ENCODE data around the gene PARG. TPM values are rescaled to one million over a fixed set of nuclear protein-coding genes. Genes with fewer than 3 reads are reported as not detected.
"Not testable (repeated sequence)": the region's sequence is repeated elsewhere in the genome, so short reads cannot be mapped to it uniquely, and the experiment has no call there.

PARG gene
- total RNA-seq, 2 experiments from 2014 or later = 26.7 to 30.0 TPM

- TF ChIP-seq, protein P1, sequence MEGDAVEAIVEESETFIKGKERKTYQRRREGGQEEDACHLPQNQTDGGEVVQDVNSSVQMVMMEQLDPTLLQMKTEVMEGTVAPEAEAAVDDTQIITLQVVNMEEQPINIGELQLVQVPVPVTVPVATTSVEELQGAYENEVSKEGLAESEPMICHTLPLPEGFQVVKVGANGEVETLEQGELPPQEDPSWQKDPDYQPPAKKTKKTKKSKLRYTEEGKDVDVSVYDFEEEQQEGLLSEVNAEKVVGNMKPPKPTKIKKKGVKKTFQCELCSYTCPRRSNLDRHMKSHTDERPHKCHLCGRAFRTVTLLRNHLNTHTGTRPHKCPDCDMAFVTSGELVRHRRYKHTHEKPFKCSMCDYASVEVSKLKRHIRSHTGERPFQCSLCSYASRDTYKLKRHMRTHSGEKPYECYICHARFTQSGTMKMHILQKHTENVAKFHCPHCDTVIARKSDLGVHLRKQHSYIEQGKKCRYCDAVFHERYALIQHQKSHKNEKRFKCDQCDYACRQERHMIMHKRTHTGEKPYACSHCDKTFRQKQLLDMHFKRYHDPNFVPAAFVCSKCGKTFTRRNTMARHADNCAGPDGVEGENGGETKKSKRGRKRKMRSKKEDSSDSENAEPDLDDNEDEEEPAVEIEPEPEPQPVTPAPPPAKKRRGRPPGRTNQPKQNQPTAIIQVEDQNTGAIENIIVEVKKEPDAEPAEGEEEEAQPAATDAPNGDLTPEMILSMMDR (IDR thresholded peaks at IDR 0.05) = no peak
- no peaks in the 10 kb centered on the region for H3K36me3 Mint-ChIP-seq (ENCODE audit: low read depth)
- peaks cover 5% of the 10 kb centered on the region for H3K27me3 Mint-ChIP-seq
- ChIA-PET POLR2A (no interaction called here), CTCF (no interaction called here)
- H3K4me3 Mint-ChIP-seq = no peak overlapping the region
- H3K9me3 Mint-ChIP-seq = no peaks in the 10 kb centered on the region
- H3K4me1 Mint-ChIP-seq (ENCODE audit: low read depth) = no peaks in the 10 kb centered on the region
- intact Hi-C loops (cut with micrococcal nuclease) = no loop called here
- ATAC-seq = no peak
- DNase-seq = no peak
- H3K27ac Mint-ChIP-seq = no peak overlapping the region
These were observed 163.6 kb downstream of the PARG start for GRCh38 chr10:49778197-49778596.

DNA sequence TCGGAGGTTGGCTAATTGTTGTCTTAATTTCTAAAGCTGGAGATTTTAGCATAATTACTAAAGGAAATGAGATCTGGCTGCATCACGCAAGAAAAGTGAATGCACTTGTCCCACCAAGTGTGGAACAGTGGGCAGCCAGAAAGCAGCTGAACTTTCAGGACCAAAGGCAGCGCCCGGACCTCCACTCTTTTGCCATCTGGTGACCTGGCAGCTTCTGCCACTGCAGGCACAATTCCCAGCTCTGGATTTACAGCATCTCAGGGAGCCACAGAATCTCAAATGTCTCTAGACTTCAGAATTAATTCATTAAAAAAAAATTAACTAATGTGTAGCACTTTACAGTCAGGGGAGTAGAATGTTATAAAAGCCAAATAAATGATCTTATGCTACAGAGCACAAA, 165.0 kb downstream of the PARG start:
- ChIA-PET POLR2A (no interaction called here), CTCF (no interaction called here)
- TF ChIP-seq, protein P1 (IDR thresholded peaks at IDR 0.05) = no peak
- no peaks in the 10 kb centered on the region for H3K4me1 Mint-ChIP-seq (ENCODE audit: low read depth)
- H3K36me3 Mint-ChIP-seq (ENCODE audit: low read depth) = no peaks in the 10 kb centered on the region
- no peak overlapping the region for H3K27ac Mint-ChIP-seq
- DNase-seq = no peak
- peaks cover 10% of the 10 kb centered on the region for H3K27me3 Mint-ChIP-seq
- H3K4me3 Mint-ChIP-seq = no peak overlapping the region
- intact Hi-C loops (cut with micrococcal nuclease) = no loop called here
- ATAC-seq = no peak
- no peaks in the 10 kb centered on the region for H3K9me3 Mint-ChIP-seq

DNA sequence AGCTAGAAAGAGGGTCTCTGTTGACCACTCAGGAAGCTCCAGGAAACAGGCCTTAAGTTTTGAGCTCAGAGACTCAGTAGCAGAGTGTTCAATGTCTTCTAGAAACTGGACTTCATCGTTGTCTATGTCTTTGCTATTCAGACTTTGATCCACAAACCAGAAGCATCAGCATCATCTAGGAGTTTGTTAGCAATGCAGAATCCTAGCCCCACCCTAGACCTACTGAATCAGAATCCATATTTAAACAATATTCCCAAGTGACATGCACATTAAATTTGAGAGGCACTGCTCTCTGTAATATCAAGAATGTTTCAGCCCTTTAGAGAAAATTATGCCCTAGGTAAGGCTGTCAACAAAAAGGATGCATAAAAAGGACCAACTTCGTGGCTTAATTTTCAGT, 166.8 kb downstream of the PARG start:
- Mint-ChIP-seq H3K9me3 (no peaks in the 10 kb centered on the region), H3K27ac (no peak overlapping the region), H3K36me3 (ENCODE audit: low read depth) (no peaks in the 10 kb centered on the region), H3K27me3 (peaks cover 17% of the 10 kb centered on the region), H3K4me1 (ENCODE audit: low read depth) (peaks cover 3% of the 10 kb centered on the region), H3K4me3 (no peak overlapping the region)
- intact Hi-C loops (cut with micrococcal nuclease) = no loop called here
- DNase-seq (no peak), ATAC-seq (no peak)
- TF ChIP-seq, protein P1 (IDR thresholded peaks at IDR 0.05) = no peak
- ChIA-PET CTCF (no interaction called here), POLR2A (interaction anchor here (0.6 kb wide), 1 partner anchor 20 kb away, joined by 3 read pairs; no protein-coding TSS in a partner anchor)

DNA sequence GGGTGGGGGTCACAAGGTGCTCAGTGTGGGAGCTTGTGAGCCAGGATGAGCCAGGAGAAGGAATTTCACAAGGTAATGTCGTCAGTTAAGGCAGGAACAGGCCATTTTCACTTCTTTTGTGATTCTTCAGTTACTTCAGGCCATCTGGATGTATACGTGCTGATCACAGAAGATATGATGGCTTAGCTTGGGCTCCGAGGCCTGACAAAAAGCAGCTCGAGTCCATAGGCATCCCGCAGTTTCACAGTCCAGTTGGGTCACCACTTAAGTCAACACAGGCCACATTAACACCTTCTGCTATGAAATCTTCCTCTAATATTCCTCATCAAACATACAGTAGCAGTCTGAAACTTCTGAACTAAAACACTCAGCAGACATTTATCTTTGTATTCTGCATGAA, 168.9 kb downstream of the PARG start:
- CTCF ChIA-PET = interaction anchor here (1.8 kb wide), 1 partner anchor 180 kb away, joined by 3 read pairs; no protein-coding TSS in a partner anchor
- H3K4me1 Mint-ChIP-seq (ENCODE audit: low read depth); intact Hi-C loops (cut with micrococcal nuclease); H3K27ac Mint-ChIP-seq; ATAC-seq; POLR2A ChIA-PET; DNase-seq; H3K4me3 Mint-ChIP-seq; H3K36me3 Mint-ChIP-seq (ENCODE audit: low read depth); H3K9me3 Mint-ChIP-seq: not testable (repeated sequence)
- H3K27me3 Mint-ChIP-seq = peaks cover 24% of the 10 kb centered on the region

GRCh38 chr10:49771046-49771445, 170.8 kb downstream of the PARG start:
- not testable (repeated sequence) for H3K36me3 Mint-ChIP-seq (ENCODE audit: low read depth)

DNA sequence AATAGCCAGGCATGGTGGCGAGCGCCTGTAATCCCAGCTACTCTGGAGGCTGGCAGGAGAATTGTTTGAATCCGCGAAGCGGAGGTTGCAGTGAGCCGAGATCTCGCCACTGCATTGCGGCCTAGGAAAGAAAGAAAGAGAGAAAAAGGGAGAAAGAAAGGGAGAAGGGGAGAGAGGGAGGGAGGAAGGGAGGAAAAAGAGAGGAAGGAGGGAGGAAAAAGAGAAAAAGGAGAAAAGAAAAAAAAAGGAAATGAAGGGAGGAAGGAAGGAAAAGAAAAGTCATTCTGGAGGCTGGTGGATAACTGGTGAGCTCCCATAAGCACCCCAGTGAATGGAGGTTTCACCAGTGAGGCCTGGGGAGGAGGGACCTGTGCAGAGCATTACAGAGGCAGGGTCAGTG, 172.1 kb downstream of the PARG start:
- Mint-ChIP-seq H3K9me3 (peaks cover 6% of the 10 kb centered on the region), H3K27me3 (peaks cover 39% of the 10 kb centered on the region), H3K4me3 (no peak overlapping the region), H3K4me1 (ENCODE audit: low read depth) (peaks cover 3% of the 10 kb centered on the region), H3K27ac (no peak overlapping the region), H3K36me3 (ENCODE audit: low read depth) (no peaks in the 10 kb centered on the region)
- intact Hi-C loops (cut with micrococcal nuclease) = loop anchor here (10.0 kb wide), 1 partner anchor 165 kb away; no protein-coding TSS in a partner anchor
- TF ChIP-seq, protein P1 (IDR thresholded peaks at IDR 0.05) = no peak
- ATAC-seq (no peak), DNase-seq (no peak)
- ChIA-PET POLR2A (no interaction called here), CTCF (no interaction called here)

More at GRCh38 chr10:49771046-49771445, 170.8 kb downstream of the PARG start:
- H3K4me3 Mint-ChIP-seq; POLR2A ChIA-PET; H3K9me3 Mint-ChIP-seq; ATAC-seq; intact Hi-C loops (cut with micrococcal nuclease); H3K27ac Mint-ChIP-seq; H3K4me1 Mint-ChIP-seq (ENCODE audit: low read depth); CTCF ChIA-PET; DNase-seq: not testable (repeated sequence)
- peaks cover 39% of the 10 kb centered on the region for H3K27me3 Mint-ChIP-seq
